OCI-LY7 (cell line): ENCODE data around the gene BMPR1B. TPM values are rescaled to one million over a fixed set of nuclear protein-coding genes. Genes with fewer than 3 reads are reported as not detected.
"Not testable (repeated sequence)": the region's sequence is repeated elsewhere in the genome, so short reads cannot be mapped to it uniquely, and the experiment has no call there.

ENCODE experiments used
- BruUV-seq: library from RNA; stranded (reverse); fragments of 400-500 nt; replicated peaks from 2 replicates; lab custom pipeline; 2021; lab: Mats Ljungman, UMichigan
- CTCF ChIA-PET: fragments of 300-600 bp; sonication (Branson Sonifier 250); formaldehyde crosslinking; loops from one replicate; lab custom pipeline; 2022; ENCODE audit warnings: antibody characterized with exemption; ENCODE audit not compliant: unreplicated experiment; lab: Charles Lee
- POLR2A ChIA-PET: fragments of 300-600 bp; sonication (Branson Sonifier 250); formaldehyde crosslinking; loops from one replicate; lab custom pipeline; 2022; ENCODE audit warnings: antibody characterized with exemption; lab: Charles Lee
- DNase-seq: peaks from one replicate; pipeline ENCODE4 v3.0.0-alpha.2; 2015; ENCODE audit warnings: low spot score
- H2AFZ ChIP-seq: fragments of 200-600 bp; sonication (generic), shearing (Covaris generic); 2 replicates; pipeline ENCODE4 v1.6.1; 2014; ENCODE audit warnings: mild to moderate bottlenecking, antibody characterized with exemption, low read length, moderate library complexity
- H3K27ac ChIP-seq: fragments of 200-600 bp; sonication (generic); 2 replicates; pipeline ENCODE4 v1.5.1; 2014; ENCODE audit warnings: mixed run types, low read depth, mild to moderate bottlenecking, moderate library complexity, low read length, inconsistent platforms; ENCODE audit not compliant: poor library complexity, severe bottlenecking
- H3K36me3 ChIP-seq: fragments of 200-600 bp; sonication (generic); 2 replicates; pipeline ENCODE4 v1.6.1; 2014; ENCODE audit warnings: mild to moderate bottlenecking, antibody characterized with exemption, low read length, moderate library complexity, mixed read lengths; ENCODE audit not compliant: insufficient read depth
- H3K4me1 ChIP-seq: fragments of 200-600 bp; sonication (generic); 2 replicates; pipeline ENCODE4 v1.5.1; 2014; ENCODE audit warnings: mild to moderate bottlenecking, low read length; ENCODE audit not compliant: insufficient read depth, poor library complexity, severe bottlenecking
- H3K4me2 ChIP-seq: fragments of 200-600 bp; sonication (generic); 2 replicates; pipeline ENCODE4 v1.6.1; 2014; ENCODE audit warnings: mild to moderate bottlenecking, low read length
- H3K4me3 ChIP-seq: fragments of 200-600 bp; sonication (generic); 2 replicates; pipeline ENCODE4 v1.5.1; 2014; ENCODE audit warnings: mild to moderate bottlenecking, low read depth, low read length; ENCODE audit not compliant: poor library complexity, severe bottlenecking
- H3K79me2 ChIP-seq: fragments of 200-600 bp; sonication (generic); 2 replicates; pipeline ENCODE4 v1.6.1; 2016; ENCODE audit warnings: low read depth, mild to moderate bottlenecking, low read length, moderate library complexity, mixed read lengths; ENCODE audit not compliant: insufficient read depth
- H3K9me2 ChIP-seq: fragments of 200-600 bp; sonication (generic); 2 replicates; pipeline ENCODE4 v1.6.1; 2016; ENCODE audit warnings: mild to moderate bottlenecking, low read length, mixed read lengths; ENCODE audit not compliant: insufficient read depth
- H3K9me3 ChIP-seq: fragments of 200-600 bp; sonication (generic); 2 replicates; pipeline ENCODE4 v1.6.1; 2014; ENCODE audit warnings: mild to moderate bottlenecking, mixed run types, low read length, mixed read lengths
- H4K20me1 ChIP-seq: fragments of 200-600 bp; sonication (generic); 2 replicates; pipeline ENCODE4 v1.6.1; 2014; ENCODE audit warnings: mild to moderate bottlenecking, antibody characterized with exemption, low read length, moderate library complexity, mixed read lengths; ENCODE audit not compliant: insufficient read depth
- EZH2phosphoT487 ChIP-seq: fragments of 200-600 bp; sonication (generic); IDR thresholded peaks from 2 replicates; pipeline ENCODE4 v1.6.1; 2018; ENCODE audit warnings: low read depth, borderline replicate concordance, mild to moderate bottlenecking, mixed run types, antibody characterized with exemption, low read length, moderate library complexity, mixed read lengths
- intact Hi-C: fragments of 100-400 bp; cut with micrococcal nuclease; formaldehyde crosslinking; loops from one replicate; pipeline ENCODE4 v1.10.0; 2022; ENCODE audit not compliant: unreplicated experiment
- total RNA-seq, 2 experiments: library from RNA; depleted of rRNA in 1 of 2; stranded (reverse); fragments of >200 nt in 1 of 2; shearing (Covaris generic) in 1 of 2; gene quantifications; 2 replicates each; pipeline ENCODE4 v1.2.3, GENCODE V29; 2014 to 2022
- TF ChIP-seq, protein P1 (sequence below): fragments of 200-600 bp; sonication (generic); conservative IDR thresholded peaks from 2 replicates; pipeline ENCODE4 v1.5.1; 2014; ENCODE audit warnings: mild to moderate bottlenecking, antibody characterized with exemption, low read length, moderate library complexity, mixed read lengths

Gene BMPR1B
- total RNA-seq, 2 experiments from 2014 or later: not detected

DNA sequence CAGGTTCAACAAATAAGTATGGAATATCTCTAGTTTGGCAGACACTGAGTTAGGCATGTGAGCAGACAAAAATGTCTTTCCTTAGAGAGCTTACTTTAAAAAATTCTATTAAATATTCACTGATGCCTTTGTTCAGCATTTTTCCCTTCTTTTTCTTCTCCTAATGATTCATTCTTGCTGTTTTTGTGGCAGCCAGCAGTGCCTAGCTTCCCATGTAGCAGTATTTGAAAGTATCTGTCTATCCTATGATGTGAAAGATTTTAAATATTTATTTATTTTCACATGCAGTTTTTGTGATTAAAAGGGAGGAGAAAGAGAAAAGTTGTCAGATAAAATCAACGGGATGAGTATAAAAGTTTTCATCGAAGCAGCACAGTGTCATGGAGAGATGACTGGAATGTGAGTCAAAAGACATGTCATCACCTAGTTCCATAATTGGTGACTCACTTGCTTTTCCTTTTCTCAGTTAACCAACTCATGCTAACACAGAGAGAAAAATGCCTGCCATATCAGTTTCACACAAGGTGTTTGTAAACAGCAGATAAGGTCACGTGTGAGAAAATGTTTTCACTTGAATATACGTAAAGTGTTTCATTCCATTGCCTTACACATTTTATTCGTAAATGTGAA lies 69.8 kb downstream of the BMPR1B start:
- H3K4me1 ChIP-seq: no peaks in the 10 kb centered on the region
- H3K9me2 ChIP-seq: no peaks in the 10 kb centered on the region
- DNase-seq: no peak
- BruUV-seq: no TSS peak
- TF ChIP-seq, protein P1, sequence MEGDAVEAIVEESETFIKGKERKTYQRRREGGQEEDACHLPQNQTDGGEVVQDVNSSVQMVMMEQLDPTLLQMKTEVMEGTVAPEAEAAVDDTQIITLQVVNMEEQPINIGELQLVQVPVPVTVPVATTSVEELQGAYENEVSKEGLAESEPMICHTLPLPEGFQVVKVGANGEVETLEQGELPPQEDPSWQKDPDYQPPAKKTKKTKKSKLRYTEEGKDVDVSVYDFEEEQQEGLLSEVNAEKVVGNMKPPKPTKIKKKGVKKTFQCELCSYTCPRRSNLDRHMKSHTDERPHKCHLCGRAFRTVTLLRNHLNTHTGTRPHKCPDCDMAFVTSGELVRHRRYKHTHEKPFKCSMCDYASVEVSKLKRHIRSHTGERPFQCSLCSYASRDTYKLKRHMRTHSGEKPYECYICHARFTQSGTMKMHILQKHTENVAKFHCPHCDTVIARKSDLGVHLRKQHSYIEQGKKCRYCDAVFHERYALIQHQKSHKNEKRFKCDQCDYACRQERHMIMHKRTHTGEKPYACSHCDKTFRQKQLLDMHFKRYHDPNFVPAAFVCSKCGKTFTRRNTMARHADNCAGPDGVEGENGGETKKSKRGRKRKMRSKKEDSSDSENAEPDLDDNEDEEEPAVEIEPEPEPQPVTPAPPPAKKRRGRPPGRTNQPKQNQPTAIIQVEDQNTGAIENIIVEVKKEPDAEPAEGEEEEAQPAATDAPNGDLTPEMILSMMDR: no peak
- TF ChIP-seq EZH2phosphoT487: no peak
- intact Hi-C loops: no loop called here
- H4K20me1 ChIP-seq: no peaks in the 10 kb centered on the region
- no peak overlapping the region for H3K4me2 ChIP-seq
- ChIA-PET CTCF (no interaction called here), POLR2A (no interaction called here)
- no peak overlapping the region for H3K27ac ChIP-seq
- H3K79me2 ChIP-seq: no peaks in the 10 kb centered on the region
- no peak overlapping the region for H3K4me3 ChIP-seq
- H3K9me3 ChIP-seq: no peaks in the 10 kb centered on the region
- no peaks in the 10 kb centered on the region for H3K36me3 ChIP-seq
- no peak overlapping the region for H2AFZ ChIP-seq

GRCh38 chr4:94828882-94829281 lies 71.1 kb downstream of the BMPR1B start:
- Histone ChIP-seq H2AFZ (no peak overlapping the region), H3K9me3 (no peaks in the 10 kb centered on the region), H3K79me2 (no peaks in the 10 kb centered on the region), H4K20me1 (no peaks in the 10 kb centered on the region), H3K4me3 (no peak overlapping the region), H3K4me2 (no peak overlapping the region), H3K36me3 (no peaks in the 10 kb centered on the region), H3K9me2 (no peaks in the 10 kb centered on the region), H3K4me1 (no peaks in the 10 kb centered on the region), H3K27ac (no peak overlapping the region)
- no peak for DNase-seq
- POLR2A ChIA-PET: no interaction called here
- no TSS peak for BruUV-seq
- intact Hi-C loops: no loop called here
- no peak for TF ChIP-seq EZH2phosphoT487
- TF ChIP-seq, protein P1: no peak
- CTCF ChIA-PET: no interaction called here

DNA sequence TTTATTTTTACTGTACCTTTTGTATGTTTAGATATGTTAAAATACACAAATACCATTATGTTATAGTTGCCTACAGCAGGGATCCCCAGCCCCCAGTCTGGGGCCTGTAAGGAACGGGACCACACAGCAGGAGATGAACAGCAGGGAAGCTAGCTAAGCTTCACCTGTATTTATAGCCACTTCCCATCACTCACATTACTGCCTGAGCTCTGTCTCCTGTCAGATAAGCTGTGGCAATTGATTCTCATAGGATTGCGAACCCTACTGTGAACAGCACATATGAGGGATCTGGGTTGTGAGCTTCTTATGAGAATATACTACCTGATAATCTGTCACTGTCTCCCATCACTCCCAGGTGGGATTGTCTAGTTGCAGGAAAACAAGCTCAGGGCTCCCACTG lies 73.9 kb downstream of the BMPR1B start:
- CTCF ChIA-PET: no interaction called here
- H3K9me2 ChIP-seq: no peaks in the 10 kb centered on the region
- TF ChIP-seq EZH2phosphoT487: no peak
- DNase-seq: no peak
- H4K20me1 ChIP-seq: no peaks in the 10 kb centered on the region
- H3K4me3 ChIP-seq: no peak overlapping the region
- no peak overlapping the region for H2AFZ ChIP-seq
- POLR2A ChIA-PET: interaction anchor here (0.5 to 1.3 kb wide), 5 partner anchors 9 to 1849 kb away, joined by 3 read pairs; no protein-coding TSS in a partner anchor
- no peak overlapping the region for H3K27ac ChIP-seq
- H3K79me2 ChIP-seq: no peaks in the 10 kb centered on the region
- H3K36me3 ChIP-seq: no peaks in the 10 kb centered on the region
- no TSS peak for BruUV-seq
- no peaks in the 10 kb centered on the region for H3K9me3 ChIP-seq
- no peak overlapping the region for H3K4me2 ChIP-seq
- H3K4me1 ChIP-seq: no peaks in the 10 kb centered on the region
- intact Hi-C loops: no loop called here

- H4K20me1 ChIP-seq, H3K4me1 ChIP-seq, H3K4me2 ChIP-seq, DNase-seq, H2AFZ ChIP-seq, intact Hi-C loops, H3K79me2 ChIP-seq, POLR2A ChIA-PET, H3K36me3 ChIP-seq, CTCF ChIA-PET, H3K27ac ChIP-seq, H3K9me2 ChIP-seq, BruUV-seq, H3K4me3 ChIP-seq, H3K9me3 ChIP-seq: not testable (repeated sequence)
Measured at GRCh38 chr4:94832329-94832728, 74.6 kb downstream of the BMPR1B start.
